H9 (cell line): ENCODE results near the gene MINDY2. TPM values are rescaled to one million over a fixed set of nuclear protein-coding genes. Genes with fewer than 3 reads are reported as not detected.
A peak's percentile ranks its signal among the peaks of the same experiment; 100 is the strongest.

ENCODE experiments used
- DNase-seq: peaks from one replicate; pipeline ENCODE4 v3.0.0-alpha.2; 2017
- H2AFZ ChIP-seq: one replicate; pipeline ENCODE4 v1.6.1; 2013; ENCODE audit warnings: mild to moderate bottlenecking, low read length, control low read depth, moderate library complexity
- H2AK5ac ChIP-seq: 2 replicates; pipeline ENCODE4 v1.6.1; 2013; ENCODE audit warnings: low read length, control low read depth, mixed read lengths; ENCODE audit not compliant: insufficient read length
- H2BK120ac ChIP-seq: one replicate; pipeline ENCODE4 v1.6.1; 2013; ENCODE audit warnings: low read depth, mild to moderate bottlenecking, low read length, control low read depth, inconsistent platforms; ENCODE audit not compliant: poor library complexity, severe bottlenecking
- H2BK12ac ChIP-seq: 2 replicates; pipeline ENCODE4 v1.6.1; 2013; ENCODE audit warnings: low read length, control low read depth, mixed read lengths, low read depth; ENCODE audit not compliant: insufficient read length
- H2BK15ac ChIP-seq: 2 replicates; pipeline ENCODE4 v1.6.1; 2013; ENCODE audit warnings: low read depth, low read length, control low read depth
- H2BK20ac ChIP-seq: one replicate; pipeline ENCODE4 v1.6.1; 2013; ENCODE audit warnings: low read depth, mild to moderate bottlenecking, low read length, control low read depth, inconsistent platforms; ENCODE audit not compliant: poor library complexity, severe bottlenecking
- H2BK5ac ChIP-seq: 2 replicates; pipeline ENCODE4 v1.6.1; 2013; ENCODE audit warnings: low read length, control low read depth, mixed read lengths; ENCODE audit not compliant: insufficient read length
- H3K14ac ChIP-seq: 2 replicates; pipeline ENCODE4 v1.6.1; 2013; ENCODE audit warnings: low read length, control low read depth; ENCODE audit not compliant: insufficient read depth
- H3K18ac ChIP-seq: 2 replicates; pipeline ENCODE4 v1.6.1; 2013; ENCODE audit warnings: low read depth, mild to moderate bottlenecking, mixed read lengths, low read length, control low read depth; ENCODE audit not compliant: insufficient read length
- H3K23ac ChIP-seq: 2 replicates; pipeline ENCODE4 v1.6.1; 2013; ENCODE audit warnings: low read length, control low read depth, mixed read lengths, low read depth; ENCODE audit not compliant: insufficient read length
- H3K23me2 ChIP-seq: 2 replicates; pipeline ENCODE4 v1.6.1; 2013; ENCODE audit warnings: low read depth, mild to moderate bottlenecking, mixed read lengths, low read length, control low read depth; ENCODE audit not compliant: insufficient read length, poor library complexity, severe bottlenecking
- H3K27ac ChIP-seq: 2 replicates; pipeline ENCODE4 v1.5.1; 2013; ENCODE audit warnings: low read length, control low read depth, mixed read lengths, low read depth; ENCODE audit not compliant: insufficient read length
- H3K27me3 ChIP-seq: 2 replicates; pipeline ENCODE4 v1.6.1; 2013; ENCODE audit warnings: low read length, control low read depth, inconsistent platforms; ENCODE audit not compliant: insufficient read depth
- H3K4ac ChIP-seq: 2 replicates; pipeline ENCODE4 v1.6.1; 2013; ENCODE audit warnings: low read depth, mild to moderate bottlenecking, control low read depth, inconsistent platforms, low read length, moderate library complexity
- H3K4me1 ChIP-seq: 2 replicates; pipeline ENCODE4 v1.6.1; 2013; ENCODE audit warnings: low read length, control low read depth, inconsistent platforms; ENCODE audit not compliant: insufficient read depth
- H3K4me2 ChIP-seq: 2 replicates; pipeline ENCODE4 v1.6.1; 2013; ENCODE audit warnings: low read length, control low read depth, mixed read lengths; ENCODE audit not compliant: insufficient read length, insufficient read depth
- H3K56ac ChIP-seq: 2 replicates; pipeline ENCODE4 v1.6.1; 2013; ENCODE audit warnings: low read depth, mild to moderate bottlenecking, mixed read lengths, low read length, control low read depth; ENCODE audit not compliant: insufficient read length
- H3K79me1 ChIP-seq: 2 replicates; pipeline ENCODE4 v1.6.1; 2013; ENCODE audit warnings: low read depth, mild to moderate bottlenecking, moderate library complexity, low read length, control low read depth, inconsistent platforms; ENCODE audit not compliant: insufficient read depth, poor library complexity, severe bottlenecking
- H3K79me2 ChIP-seq: 2 replicates; pipeline ENCODE4 v1.6.1; 2013; ENCODE audit warnings: low read length, control low read depth, inconsistent platforms; ENCODE audit not compliant: insufficient read depth
- H3K9ac ChIP-seq: 2 replicates; pipeline ENCODE4 v1.6.1; 2013; ENCODE audit warnings: low read length, control low read depth, mixed read lengths; ENCODE audit not compliant: insufficient read length; ENCODE audit errors: extremely low read depth
- H3K9me3 ChIP-seq: one replicate; pipeline ENCODE4 v1.6.1; 2013; ENCODE audit warnings: low read depth, low read length, inconsistent platforms; ENCODE audit not compliant: control insufficient read depth
- H3T11ph ChIP-seq: one replicate; pipeline ENCODE4 v1.6.1; 2013; ENCODE audit warnings: mild to moderate bottlenecking, low read length, control low read depth, inconsistent platforms
- H4K20me1 ChIP-seq: one replicate; pipeline ENCODE4 v1.6.1; 2013; ENCODE audit not compliant: control insufficient read depth, insufficient read length, insufficient read depth
- H4K5ac ChIP-seq: 2 replicates; pipeline ENCODE4 v1.6.1; 2013; ENCODE audit warnings: low read depth, mild to moderate bottlenecking, mixed read lengths, low read length, control low read depth; ENCODE audit not compliant: insufficient read length
- H4K8ac ChIP-seq: replicated peaks from 2 replicates; pipeline ENCODE4 v1.6.1; 2013; ENCODE audit warnings: low read length, control low read depth, mixed read lengths, low read depth; ENCODE audit not compliant: insufficient read length
- H4K91ac ChIP-seq: 2 replicates; pipeline ENCODE4 v1.6.1; 2013; ENCODE audit warnings: low read depth, mild to moderate bottlenecking, moderate library complexity, mixed read lengths, low read length, control low read depth; ENCODE audit not compliant: insufficient read length
- H3K27ac Mint-ChIP-seq, 3 experiments: 2 replicates in 2 of 3; 3 replicates in 1 of 3; pipeline ENCODE4 v1.8.0; 2020 to 2021; ENCODE audit warnings: mixed read lengths in 3 of 3, mild to moderate bottlenecking in 1 of 3, moderate library complexity in 1 of 3
- H3K27me3 Mint-ChIP-seq: 2 replicates; pipeline ENCODE4 v1.8.0; 2021; ENCODE audit warnings: low read depth, mild to moderate bottlenecking, moderate library complexity, mixed read lengths
- H3K36me3 Mint-ChIP-seq, 3 experiments: 2 replicates in 2 of 3; 3 replicates in 1 of 3; pipeline ENCODE4 v1.8.0; 2020 to 2021; ENCODE audit warnings: low read depth in 3 of 3, mixed read lengths in 3 of 3; ENCODE audit not compliant: insufficient read depth in 1 of 3
- H3K4me1 Mint-ChIP-seq, 2 experiments: 2 replicates each; pipeline ENCODE4 v1.8.0; 2020; ENCODE audit warnings: mixed read lengths in 2 of 2
- H3K4me3 Mint-ChIP-seq, 2 experiments: 2 replicates in 1 of 2; 3 replicates in 1 of 2; pipeline ENCODE4 v1.8.0; 2020 to 2021; ENCODE audit warnings: mild to moderate bottlenecking in 2 of 2, mixed read lengths in 2 of 2, moderate library complexity in 1 of 2
- H3K9me3 Mint-ChIP-seq, 2 experiments: 2 replicates in 1 of 2; 3 replicates in 1 of 2; pipeline ENCODE4 v1.8.0; 2020; ENCODE audit warnings: mild to moderate bottlenecking in 2 of 2, mixed read lengths in 2 of 2, moderate library complexity in 1 of 2
- CTCF ChIP-seq: fragments of 200-600 bp; sonication (generic); conservative IDR thresholded peaks from 3 replicates; pipeline ENCODE4 v1.8.0; 2021; ENCODE audit warnings: antibody characterized with exemption, mild to moderate bottlenecking
- WGBS: extraction: QIAGEN DNeasy Blood & Tissue Kit; methylation state at CpG from one replicate; pipeline ENCODE4 v1.1.7; 2013; ENCODE audit warnings: missing lambda C conversion rate, low lambda C conversion rate, mixed read lengths; ENCODE audit not compliant: insufficient read length; ENCODE audit errors: extremely low coverage; 5-methylcytosine and 5-hydroxymethylcytosine counted together
- total RNA-seq: library from RNA; stranded (reverse); gene quantifications from 2 replicates; pipeline ENCODE4 v1.2.1, GENCODE V29; 2021

Gene MINDY2
- total RNA-seq, 1 experiment from 2014 or later = 32.3 TPM

GRCh38 chr15:58742022-58742813 is 28.9 kb upstream of the MINDY2 start:
- peak overlapping the region in 1 of 3 experiments; percentile 91; a peak in 2 of 7 replicates for H3K27ac Mint-ChIP-seq
- no peaks in the 10 kb centered on the region for H3K9me3 Mint-ChIP-seq
- Histone ChIP-seq H3K14ac (no peak overlapping the region), H2AK5ac (no peak overlapping the region), H3K9me3 (no peaks in the 10 kb centered on the region), H4K91ac (no peak overlapping the region), H3K56ac (no peak overlapping the region), H2BK15ac (no peak overlapping the region), H3K4me2 (no peak overlapping the region), H2BK120ac (no peak overlapping the region), H3T11ph (no peak overlapping the region), H4K5ac (no peak overlapping the region), H3K9ac (no peak overlapping the region), H3K4me1 (peaks cover 2% of the 10 kb centered on the region; the same call in 1 of the 2 replicates), H4K8ac (no peak overlapping the region), H3K27me3 (no peaks in the 10 kb centered on the region), H2AFZ (no peak overlapping the region), H2BK20ac (no peak overlapping the region), H3K79me1 (peaks cover 6% of the 10 kb centered on the region), H3K79me2 (peaks cover 39% of the 10 kb centered on the region; the same call in 1 of the 2 replicates), H3K4ac (no peak overlapping the region), H3K23me2 (no peaks in the 10 kb centered on the region), H3K23ac (no peak overlapping the region), H2BK12ac (no peak overlapping the region), H4K20me1 (no peaks in the 10 kb centered on the region), H3K27ac (no peak overlapping the region), H2BK5ac (no peak overlapping the region), H3K18ac (no peak overlapping the region)
- TF ChIP-seq CTCF = no peak
- peaks cover 53 to 57% of the 10 kb centered on the region in 2 experiments for H3K4me1 Mint-ChIP-seq
- no peak overlapping the region for H3K4me3 Mint-ChIP-seq
- H3K27me3 Mint-ChIP-seq = no peaks in the 10 kb centered on the region
- H3K36me3 Mint-ChIP-seq = no peaks in the 10 kb centered on the region
- no CpG with 5 or more reads among the region's 8 CpGs for WGBS
- no peak for DNase-seq
